NCI-H2081 treated with DMSO at 0.1 percent for 48 hours (cell line): ENCODE data around the gene ZNF253.
"Not testable (repeated sequence)": the region's sequence is repeated elsewhere in the genome, so short reads cannot be mapped to it uniquely, and the experiment has no call there.

ENCODE experiments used
- DNase-seq: peaks from one replicate; lab custom pipeline; 2025; lab: John Stamatoyannopoulos, UW

The ZNF253 gene

DNA sequence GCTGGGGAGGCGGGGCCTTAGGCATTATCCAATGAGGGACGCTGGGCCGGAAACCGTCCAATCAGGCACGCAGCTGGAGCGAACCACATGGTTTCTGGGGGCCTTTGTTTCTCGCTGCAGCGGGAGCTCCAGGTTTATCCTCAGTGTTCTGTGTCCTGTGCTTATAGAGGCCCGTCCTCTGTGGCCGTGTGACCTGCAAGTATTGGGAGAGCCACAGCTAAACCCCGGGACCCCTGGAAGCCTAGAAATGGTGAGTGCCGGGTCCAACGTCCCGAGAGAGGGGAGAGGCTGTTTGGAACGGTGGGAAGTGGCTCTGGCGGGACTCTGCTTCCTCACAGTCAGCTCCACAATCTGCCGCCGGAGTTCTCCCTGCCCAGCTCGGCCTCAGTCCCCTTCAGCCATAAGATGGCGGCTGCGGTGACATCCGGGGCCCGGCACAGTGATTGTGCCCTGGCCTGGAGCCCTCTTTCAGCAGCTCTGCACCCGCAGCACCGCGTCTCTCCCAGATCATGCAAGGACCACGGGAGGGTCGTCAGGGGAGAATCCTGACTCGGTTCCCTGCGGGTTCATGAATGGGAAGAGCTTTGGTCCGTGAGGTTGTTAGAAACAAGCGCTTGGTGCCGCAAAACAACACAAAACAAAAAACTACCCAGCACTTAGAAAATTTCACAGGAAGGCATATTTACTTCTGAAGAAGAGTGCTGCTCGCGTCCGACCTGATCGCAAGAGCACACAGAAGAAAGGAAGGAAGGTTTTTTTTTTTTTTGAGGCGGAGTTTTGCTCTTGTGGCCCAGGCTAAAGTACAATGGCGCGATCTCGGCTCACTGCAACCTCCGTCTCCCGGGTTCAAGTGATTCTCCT, at the start of gene ZNF253:
ZNF253 (plus strand) TSS at position 133 of the 861 bp plus-strand sequence; CDS start at position 248, 115 bp downstream.
- DNase-seq: peak; percentile 90

DNA sequence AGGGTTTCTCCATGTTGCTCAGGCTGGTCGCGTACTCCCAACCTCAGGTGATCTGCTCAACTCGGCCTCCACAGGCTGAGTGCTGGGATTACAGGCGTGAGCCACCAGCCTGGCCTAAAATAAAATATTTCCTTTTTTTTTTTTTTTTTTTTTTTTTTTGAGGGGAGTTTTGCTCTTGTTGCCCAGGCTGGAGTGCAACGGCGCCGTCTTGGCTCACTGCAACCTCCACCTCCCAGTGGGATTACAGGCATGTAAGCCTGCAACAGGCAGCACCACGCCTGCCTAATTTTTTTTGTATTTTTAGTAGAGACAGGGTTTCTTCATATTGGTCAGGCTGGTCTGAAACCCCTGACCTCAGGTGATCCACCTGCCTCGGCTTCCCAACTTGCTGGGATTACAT, 49.0 kb upstream of the ZNF253 start:
- no peak for DNase-seq

GRCh38 chr19:19817357-19817756, 48.3 kb upstream of the ZNF253 start:
- no peak for DNase-seq

GRCh38 chr19:19820774-19821320, 44.8 kb upstream of the ZNF253 start:
- no peak for DNase-seq

GRCh38 chr19:19821366-19821951, 44.2 kb upstream of the ZNF253 start, which contains the start of gene ZNF506:
Gene ZNF506, minus strand, starts transcription at chr19:19821750. Its CDS starts 147 bp downstream, at chr19:19821603.
- DNase-seq: peak; percentile 87

DNA sequence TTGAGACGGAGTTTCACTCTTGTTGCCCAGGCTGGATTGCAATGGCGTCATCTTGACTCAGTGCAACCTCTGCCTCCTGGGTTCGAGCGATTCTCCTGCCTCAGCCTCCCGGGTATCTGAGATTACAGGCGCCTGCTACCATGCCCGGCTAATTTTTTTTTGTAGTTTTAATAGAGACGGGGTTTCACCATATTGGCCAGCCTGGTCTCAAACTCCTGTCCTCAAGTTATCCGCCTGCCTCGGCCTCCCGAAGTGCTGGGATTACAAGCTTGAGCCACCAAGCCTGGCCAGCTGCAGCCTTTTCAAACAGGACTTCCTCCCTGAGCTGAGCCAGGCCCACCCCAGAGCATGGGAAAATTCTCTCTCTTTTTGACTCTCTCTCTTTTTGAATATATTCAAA, 43.7 kb upstream of the ZNF253 start:
- DNase-seq: not testable (repeated sequence)

GRCh38 chr19:19823916-19824315, 41.8 kb upstream of the ZNF253 start:
- no peak for DNase-seq

DNA sequence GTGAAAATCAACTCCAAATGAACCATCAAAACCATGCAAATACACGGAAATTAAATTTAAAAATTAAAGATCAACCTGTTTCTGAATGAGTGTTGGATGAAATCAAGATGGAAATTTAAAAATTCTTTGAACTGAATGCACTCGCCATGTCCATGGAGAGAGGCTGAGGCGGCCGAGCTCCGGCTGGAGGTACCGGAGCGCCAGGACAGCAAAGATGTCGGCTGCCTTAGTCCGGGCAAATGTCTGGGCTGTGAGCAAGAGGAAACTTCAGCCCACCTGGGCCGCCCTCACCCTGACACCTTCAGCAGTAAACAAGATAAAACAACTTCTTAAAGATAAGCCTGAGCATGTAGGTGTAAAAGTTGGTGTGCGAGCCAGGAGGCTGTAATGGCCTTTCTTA, 38.8 kb upstream of the ZNF253 start:
- DNase-seq: no peak

DNA sequence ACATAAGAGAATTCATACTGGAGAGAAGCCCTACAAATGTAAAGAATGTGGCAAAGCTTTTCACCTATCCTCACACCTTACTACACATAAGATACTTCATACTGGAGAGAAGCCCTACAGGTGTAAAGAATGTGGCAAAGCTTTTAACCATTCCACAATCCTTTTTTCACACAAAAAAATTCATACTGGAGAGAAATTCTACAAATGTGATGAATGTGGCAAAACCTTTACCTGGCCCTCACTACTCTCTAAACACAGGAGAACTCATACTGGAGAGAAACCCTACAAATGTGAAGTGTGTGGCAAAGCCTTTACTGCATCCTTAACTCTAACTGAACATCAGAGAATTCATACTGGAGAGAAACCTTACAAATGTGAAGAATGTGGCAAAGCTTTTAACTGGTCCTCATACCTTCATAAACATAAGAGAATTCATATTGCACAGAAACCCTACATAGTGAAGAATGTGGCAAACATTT, 30.1 kb upstream of the ZNF253 start:
- DNase-seq: no peak

DNA sequence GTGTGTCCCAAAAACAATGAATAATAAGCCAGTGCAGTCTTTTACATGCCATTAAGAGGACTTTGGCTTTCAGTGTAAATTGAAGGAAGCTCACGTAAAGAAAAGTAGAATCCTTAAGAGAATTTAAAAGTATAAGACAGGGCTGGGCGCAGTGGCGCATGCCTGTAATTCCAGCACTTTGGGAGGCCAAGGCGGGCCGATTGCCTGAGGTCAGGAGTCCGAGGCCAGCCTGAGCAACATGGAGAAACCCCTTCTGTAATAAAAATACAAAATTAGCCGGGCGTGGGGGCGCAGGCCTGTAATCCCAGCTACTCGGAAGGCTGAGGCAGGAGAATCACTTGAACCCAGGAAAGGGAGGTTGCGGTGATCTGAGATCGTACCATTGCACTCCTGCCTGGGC, 17.9 kb upstream of the ZNF253 start:
- DNase-seq: no peak

DNA sequence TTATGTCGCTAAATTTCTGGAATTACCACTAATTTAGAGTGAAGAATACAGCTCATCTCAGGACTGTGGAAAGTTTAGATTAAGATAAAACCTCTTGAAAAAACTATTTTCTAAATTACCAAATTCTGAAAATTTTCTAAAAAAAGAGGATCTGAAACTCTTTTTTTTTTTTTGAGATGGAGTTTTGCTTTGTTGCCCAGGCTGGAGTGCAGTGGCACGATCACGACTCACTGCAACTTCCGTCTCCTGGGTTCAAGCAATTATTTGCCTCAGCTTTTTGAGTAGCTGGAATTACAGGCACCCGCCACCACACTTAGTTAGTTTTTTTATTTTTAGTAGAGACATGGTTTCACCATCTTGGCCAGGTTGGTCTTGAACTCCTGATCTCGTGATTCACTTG, 16.6 kb upstream of the ZNF253 start:
- no peak for DNase-seq

GRCh38 chr19:19851740-19852139, 13.9 kb upstream of the ZNF253 start:
- not testable (repeated sequence) for DNase-seq

- no peak for DNase-seq
These were observed 6.9 kb upstream of the ZNF253 start for GRCh38 chr19:19858751-19859150.

- DNase-seq: no peak
These were observed 4.8 kb upstream of the ZNF253 start for GRCh38 chr19:19860756-19861390.

- DNase-seq: no peak
These were observed 1.0 kb downstream of the ZNF253 start for GRCh38 chr19:19866611-19867248.

- not testable (repeated sequence) for DNase-seq
These were observed 4.4 kb downstream of the ZNF253 start for GRCh38 chr19:19870086-19870485.

- DNase-seq: no peak
These were observed 6.2 kb downstream of the ZNF253 start for GRCh38 chr19:19871932-19872331.

GRCh38 chr19:19873381-19873780, 7.7 kb downstream of the ZNF253 start:
- DNase-seq: no peak

DNA sequence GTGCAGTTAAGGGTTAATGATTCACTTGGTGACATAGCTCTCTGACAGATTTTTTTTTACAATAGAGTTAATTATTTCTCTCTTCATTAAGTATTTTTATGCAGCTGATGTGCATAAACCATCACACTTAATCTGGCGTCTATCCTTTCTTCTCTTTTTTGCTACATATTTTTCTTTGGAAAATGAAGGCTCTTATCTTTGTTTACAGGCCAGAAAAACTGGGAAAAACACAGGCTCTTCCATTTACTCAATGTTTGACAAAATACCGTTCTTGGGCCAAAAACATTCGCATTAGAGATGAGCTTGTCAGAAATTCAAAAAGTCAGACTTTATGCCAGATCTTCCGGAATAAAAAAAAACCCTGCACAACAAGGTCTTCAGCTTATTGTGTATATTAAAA, 12.0 kb downstream of the ZNF253 start:
- DNase-seq: no peak

- DNase-seq: no peak
These were observed 18.9 kb downstream of the ZNF253 start for GRCh38 chr19:19884583-19884982.

GRCh38 chr19:19892055-19892941, 26.6 kb downstream of the ZNF253 start:
- not testable (repeated sequence) for DNase-seq
